ENCODE data around the gene DIAPH1.

Gene DIAPH1

GRCh38 chr5:141609044-141609443 lies 9.8 kb downstream of the DIAPH1 start:
- no peak for DNase-seq

GRCh38 chr5:141608557-141608956 lies 10.2 kb downstream of the DIAPH1 start:
- no peak for DNase-seq

DNA sequence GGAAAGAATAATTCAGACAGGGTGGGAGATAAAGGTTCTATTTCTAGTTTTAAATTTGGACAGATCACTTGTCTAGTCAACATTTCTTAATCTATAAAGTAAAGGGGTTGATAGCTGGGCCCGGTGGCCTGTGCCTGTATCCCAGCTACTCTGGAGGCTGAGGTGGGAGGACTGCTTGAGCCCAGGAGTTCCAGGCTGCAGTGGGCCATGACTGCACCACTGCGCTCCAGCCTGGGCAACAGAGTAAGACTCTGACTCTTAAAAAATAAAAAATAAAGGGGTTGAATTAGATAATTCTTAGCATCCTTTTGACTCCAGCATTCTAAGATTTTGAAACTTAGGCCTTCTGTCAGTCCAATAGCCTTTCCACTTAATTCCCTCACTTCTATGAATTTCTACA lies 10.8 kb downstream of the DIAPH1 start:
- DNase-seq = no peak

DNA sequence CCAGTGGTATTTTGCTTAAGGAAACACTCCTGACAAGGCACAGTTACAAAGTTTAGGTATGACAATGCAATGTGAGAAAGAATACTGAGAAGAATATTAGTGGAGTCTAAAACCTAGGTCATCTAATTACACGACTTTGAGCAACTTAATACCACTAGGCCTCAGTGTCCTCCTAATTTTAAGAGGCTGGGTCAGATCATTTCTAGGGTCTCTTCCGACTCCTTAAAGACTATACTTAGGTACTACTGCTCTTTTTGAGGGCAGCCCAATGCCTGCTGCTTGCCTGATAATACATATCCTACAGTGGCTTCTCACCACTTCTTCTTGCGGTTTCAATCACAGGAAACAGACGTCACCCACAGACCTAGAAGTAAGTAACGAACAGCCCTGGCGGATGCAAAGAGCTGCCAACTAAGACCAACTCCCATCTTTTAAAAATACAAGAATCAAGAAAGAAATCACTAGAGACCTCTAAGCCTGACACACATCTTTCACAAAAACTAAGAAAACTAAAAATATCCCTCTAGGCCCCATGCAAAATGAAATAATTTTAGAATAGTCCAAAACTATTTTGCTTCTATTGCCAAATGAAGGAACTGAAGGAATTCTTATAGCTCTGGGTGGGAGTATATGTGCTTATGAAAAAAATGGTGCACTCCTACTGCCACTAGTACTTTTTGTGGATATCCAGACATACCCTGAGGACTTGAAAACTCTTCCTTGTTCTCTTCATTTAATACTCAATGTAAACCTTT lies 13.1 kb downstream of the DIAPH1 start:
- DNase-seq = peak; percentile 64

DNA sequence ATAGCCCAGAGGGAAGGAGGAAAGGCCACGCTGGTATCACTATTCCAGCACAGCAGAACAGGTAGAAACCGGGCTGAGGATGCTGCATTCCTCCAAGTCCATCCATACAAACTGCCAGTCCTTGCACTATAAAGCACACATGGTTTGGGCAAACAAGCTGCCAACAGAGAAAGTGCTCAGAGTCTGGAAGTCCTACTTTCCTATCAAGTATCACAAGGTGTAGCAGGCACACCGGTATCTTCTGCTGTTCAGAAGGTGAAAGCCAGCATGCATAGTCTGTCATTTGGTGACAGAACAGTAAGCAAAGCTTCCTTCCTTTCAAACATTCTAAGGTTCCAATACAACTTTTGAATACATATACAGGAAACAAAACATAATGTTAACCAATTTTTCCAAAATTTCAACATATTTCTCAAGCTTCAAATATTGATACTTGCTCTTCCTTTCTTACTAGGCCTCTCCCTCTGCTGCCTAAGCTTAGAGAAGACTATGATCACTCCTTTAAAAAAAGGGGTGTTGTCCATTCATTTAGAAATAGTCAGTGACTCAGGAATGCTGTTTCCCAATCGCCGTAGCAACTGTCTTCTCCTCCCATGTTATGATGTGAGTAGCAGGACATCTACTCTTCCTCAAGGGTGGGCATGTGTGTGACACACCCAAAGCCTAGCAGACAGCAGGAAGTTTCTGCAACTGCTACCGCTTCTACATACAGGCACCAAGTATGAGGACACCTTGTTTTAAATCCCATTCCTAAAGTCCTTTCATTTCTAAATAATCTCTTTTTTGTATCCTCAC lies 14.7 kb downstream of the DIAPH1 start:
- DNase-seq = no peak

DNA sequence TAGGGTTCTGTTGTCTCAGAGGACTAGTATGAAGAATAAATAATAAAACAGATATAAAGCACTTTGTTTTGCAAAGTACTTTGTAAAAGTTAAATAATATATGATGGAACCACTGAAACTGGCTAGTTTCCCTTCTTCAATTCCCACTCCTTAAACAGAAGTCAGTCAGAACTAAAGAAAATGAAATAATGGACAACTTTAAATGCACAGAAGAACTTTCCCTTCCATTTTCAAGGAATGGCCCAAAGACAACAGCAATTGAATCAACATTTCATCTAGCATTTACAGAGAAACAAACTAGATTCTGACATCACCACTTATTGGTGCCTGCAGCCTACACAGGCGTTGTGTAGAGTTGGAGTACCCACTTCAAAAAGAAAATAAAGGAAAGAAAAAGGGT lies 16.2 kb downstream of the DIAPH1 start:
- DNase-seq = no peak

GRCh38 chr5:141598391-141599345 lies 20.1 kb downstream of the DIAPH1 start:
- DNase-seq = no peak

- no peak for DNase-seq
These were observed 21.0 kb downstream of the DIAPH1 start for GRCh38 chr5:141597814-141598213.

DNA sequence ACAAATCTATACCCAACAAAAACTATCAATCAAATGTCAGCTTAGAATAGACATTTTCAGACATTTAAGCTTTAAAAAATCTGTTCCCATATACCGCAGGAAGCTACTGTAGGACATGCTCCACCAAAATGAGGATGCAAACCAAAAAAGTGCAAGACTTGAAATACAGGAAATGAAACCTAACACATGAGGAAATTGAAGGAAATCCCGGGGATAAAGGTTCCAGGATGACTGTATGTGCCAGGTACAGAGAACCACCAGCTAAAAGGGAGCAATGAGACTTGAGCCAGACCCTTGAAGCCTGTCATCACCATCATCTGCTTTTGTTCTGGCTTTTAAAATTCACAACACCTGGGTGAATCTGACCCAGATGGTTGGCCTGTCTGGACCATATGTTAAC lies 21.4 kb downstream of the DIAPH1 start:
- no peak for DNase-seq

- DNase-seq = no peak
These were observed 21.9 kb downstream of the DIAPH1 start for GRCh38 chr5:141596867-141597266.

GRCh38 chr5:141590127-141590526 lies 28.7 kb downstream of the DIAPH1 start:
- DNase-seq = no peak

- DNase-seq = no peak
These were observed 32.6 kb downstream of the DIAPH1 start for GRCh38 chr5:141586246-141586645.

- no peak for DNase-seq
These were observed 33.2 kb downstream of the DIAPH1 start for GRCh38 chr5:141585594-141585993.

DNA sequence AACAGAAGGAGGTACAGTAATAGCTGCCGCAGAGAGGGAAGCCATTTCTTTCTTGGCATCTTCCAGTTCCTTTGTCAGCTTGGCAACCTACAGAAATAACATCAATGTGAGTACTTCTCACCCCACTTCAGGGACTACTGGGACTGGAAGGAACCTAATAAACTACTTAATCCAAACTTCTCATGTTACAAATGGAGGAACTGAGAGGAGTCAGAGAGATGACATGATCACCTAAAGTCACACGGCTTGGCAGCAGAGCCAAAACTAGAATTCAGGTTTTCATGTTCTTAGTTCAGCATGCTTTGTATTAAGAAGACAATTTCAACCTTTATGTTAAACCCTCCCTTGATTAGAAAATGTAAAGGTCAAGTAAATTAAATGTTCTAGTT lies 44.7 kb downstream of the DIAPH1 start:
- no peak for DNase-seq

DNA sequence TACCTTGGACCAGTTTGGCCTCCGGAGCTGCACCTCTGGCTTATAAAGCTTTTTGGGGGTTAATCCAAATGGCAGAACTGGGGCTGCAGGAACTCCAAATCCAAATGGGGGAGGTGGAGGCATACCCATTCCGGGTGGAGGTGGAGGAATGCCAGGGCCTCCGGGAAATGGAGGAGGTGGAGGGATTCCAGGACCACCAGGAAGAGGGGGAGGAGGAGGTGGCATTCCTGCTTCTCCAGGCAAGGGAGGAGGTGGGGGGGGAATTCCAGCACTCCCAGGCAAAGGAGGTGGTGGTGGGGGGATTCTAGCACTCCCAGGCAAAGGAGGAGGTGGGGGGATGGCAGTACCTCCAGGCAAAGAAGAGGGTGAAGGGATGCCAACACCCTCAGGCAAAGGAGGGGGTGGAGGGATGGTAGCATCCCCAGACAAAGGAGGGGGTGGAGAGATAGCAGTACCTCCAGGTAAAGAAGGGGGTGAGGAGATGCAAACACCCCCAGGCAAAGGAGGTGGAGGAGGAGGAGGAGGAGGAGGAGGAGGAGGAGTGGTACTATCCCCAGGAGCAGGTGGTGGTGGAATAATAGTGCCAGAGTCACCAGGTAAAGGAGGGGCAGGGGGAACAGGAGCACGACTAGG lies 45.2 kb downstream of the DIAPH1 start:
- DNase-seq = no peak

DNA sequence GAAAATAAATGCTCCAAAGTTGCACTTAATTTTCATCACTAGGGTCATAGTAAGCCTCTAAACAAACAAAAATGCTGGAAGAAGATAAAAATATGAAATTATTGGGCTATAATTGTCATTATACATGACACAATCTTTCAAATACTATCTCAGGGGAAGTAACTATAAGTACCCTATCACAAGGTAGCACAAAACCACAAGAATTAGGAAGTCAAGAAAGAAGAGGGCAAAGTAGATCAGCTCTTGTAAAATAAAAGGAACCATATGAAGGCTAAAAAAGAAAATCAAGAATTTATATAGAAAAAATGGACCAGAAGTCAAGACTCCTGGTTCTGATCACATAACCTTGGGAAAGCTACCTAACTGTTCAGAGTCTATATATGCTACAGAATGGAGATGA lies 48.1 kb downstream of the DIAPH1 start:
- DNase-seq = no peak

GRCh38 chr5:141567513-141568117 lies 51.2 kb downstream of the DIAPH1 start:
- no peak for DNase-seq

DNA sequence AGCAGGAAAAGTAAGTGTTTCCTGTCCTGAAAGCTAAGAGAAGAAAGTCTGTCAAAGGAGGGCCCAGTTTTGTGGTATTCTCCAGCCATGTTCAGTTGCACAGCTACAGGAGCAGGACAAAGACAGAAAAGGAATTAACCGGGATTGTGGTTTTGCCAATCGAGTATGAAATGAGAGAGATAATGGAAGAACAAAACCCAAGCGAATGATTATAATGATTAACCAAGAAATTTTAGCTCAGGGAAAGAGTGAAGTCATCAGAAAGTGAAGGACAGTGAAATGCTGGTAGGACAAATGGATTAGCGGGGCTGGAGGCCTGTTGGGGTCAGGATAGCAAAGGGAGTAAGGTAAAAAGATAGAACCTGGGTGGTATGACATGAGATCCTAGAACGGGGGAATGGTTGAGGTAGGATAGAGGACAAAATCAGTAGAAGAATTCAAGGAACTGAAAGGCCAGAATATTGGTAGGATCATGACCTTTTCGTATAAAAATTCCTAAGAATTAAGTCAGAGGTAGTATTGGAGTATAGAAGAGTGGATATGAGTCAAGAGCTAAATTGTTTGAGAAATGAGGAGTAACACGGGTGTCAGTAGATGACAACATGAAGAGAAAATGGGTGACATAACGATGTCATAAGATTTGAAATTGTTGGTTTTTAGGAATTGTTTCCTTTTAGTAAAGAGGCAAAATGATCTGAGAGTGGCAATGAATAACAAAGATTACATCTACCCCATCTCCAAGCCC lies 52.8 kb downstream of the DIAPH1 start:
- no peak for DNase-seq

- peak; percentile 62 to 69 for DNase-seq
These were observed 54.5 kb downstream of the DIAPH1 start for GRCh38 chr5:141564216-141564692.

DNA sequence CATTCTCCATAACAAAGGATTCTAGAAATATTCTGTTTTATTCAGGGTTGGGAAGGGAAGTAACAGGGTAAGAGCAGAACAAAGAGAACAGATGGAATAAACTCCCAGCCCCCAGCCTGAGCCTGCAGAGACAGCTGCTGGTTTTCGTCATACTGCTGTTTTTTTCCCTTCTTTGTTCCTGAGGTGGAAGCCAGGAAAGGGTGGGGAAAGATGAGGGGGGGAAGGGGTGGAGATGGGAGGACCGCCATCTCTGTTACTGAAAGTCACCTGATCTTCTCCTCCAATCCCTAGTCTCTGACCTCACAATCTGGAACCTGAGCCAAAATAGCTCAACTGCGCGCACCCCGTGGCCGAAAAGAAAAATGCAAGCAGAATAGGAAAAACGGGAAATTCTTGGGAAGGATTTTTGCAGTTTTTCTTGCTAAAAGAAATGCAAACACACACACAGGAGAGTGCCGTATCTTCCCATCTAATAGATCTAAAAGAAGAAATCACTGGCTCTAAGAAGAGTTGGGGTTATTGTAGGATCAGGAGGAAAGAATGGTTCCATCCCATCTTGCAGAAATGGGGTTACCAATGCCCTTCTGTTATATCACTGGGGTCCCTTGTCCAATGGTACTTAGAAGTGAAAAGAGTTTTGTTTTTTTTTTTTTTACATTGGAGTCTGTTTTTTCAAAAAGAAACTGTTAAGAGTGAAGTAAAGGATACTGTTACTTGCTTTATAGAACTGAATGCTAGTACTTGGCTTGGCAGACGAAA lies 57.9 kb downstream of the DIAPH1 start:
- DNase-seq = no peak

GRCh38 chr5:141560151-141560550 lies 58.6 kb downstream of the DIAPH1 start:
- no peak for DNase-seq
